ENCODE results near the gene SLC9A9. TPM values are rescaled to one million over a fixed set of nuclear protein-coding genes. Genes with fewer than 3 reads are reported as not detected.

Gene SLC9A9
- total and polyA plus RNA-seq, 4 donors, result 3.3 to 15.0 (median 6.1) TPM

GRCh38 chr3:143479727-143480126 lies 368.5 kb downstream of the SLC9A9 start:
- no peak for DNase-seq (ENCODE audit: low spot score)
- Histone ChIP-seq H3K27me3 (ENCODE audit: control insufficient read depth in 4 of 4, insufficient read depth in 4 of 4, low read length in 3 of 4) (no peaks in the 10 kb centered on the region), H3K4me3 (ENCODE audit: low read depth in 1 of 3, low read length in 3 of 3) (no peak overlapping the region), H3K9ac (ENCODE audit: low read depth in 1 of 2, low read length in 2 of 2) (no peak overlapping the region), H3K4me1 (ENCODE audit: control insufficient read depth in 4 of 4, insufficient read depth in 4 of 4, low read length in 3 of 4) (no peaks in the 10 kb centered on the region), H3K9me3 (ENCODE audit: control insufficient read depth in 4 of 4, low read length in 3 of 4) (no peaks in the 10 kb centered on the region), H3K27ac (ENCODE audit: low read depth in 1 of 2, low read length in 2 of 2) (no peak overlapping the region), H3K36me3 (ENCODE audit: control insufficient read depth in 4 of 4, insufficient read depth in 3 of 4, low read depth in 1 of 4, low read length in 3 of 4) (no peaks in the 10 kb centered on the region)
- WGBS, result 86% methylated on average over 1 of the region's 1 CpG
- no peak for TF ChIP-seq JUND (IDR thresholded peaks at IDR 0.05)
- no peak for TF ChIP-seq EGR1 (IDR thresholded peaks at IDR 0.05; ENCODE audit: low read depth in 2 of 2)
- no peak for TF ChIP-seq TAF1 (conservative IDR thresholded peaks at IDR 0.05)
- TF ChIP-seq SP1 (IDR thresholded peaks at IDR 0.05), result no peak
- no peak for TF ChIP-seq HNF4A (conservative IDR thresholded peaks at IDR 0.05)
- TF ChIP-seq MAX (IDR thresholded peaks at IDR 0.05), result no peak

GRCh38 chr3:143478115-143478693 lies 370.1 kb downstream of the SLC9A9 start:
- Histone ChIP-seq H3K27me3 (ENCODE audit: control insufficient read depth in 4 of 4, insufficient read depth in 4 of 4, low read length in 3 of 4) (no peaks in the 10 kb centered on the region), H3K9ac (ENCODE audit: low read depth in 1 of 2, low read length in 2 of 2) (no peak overlapping the region), H3K4me3 (ENCODE audit: low read depth in 1 of 3, low read length in 3 of 3) (no peak overlapping the region), H3K9me3 (ENCODE audit: control insufficient read depth in 4 of 4, low read length in 3 of 4) (no peaks in the 10 kb centered on the region), H3K36me3 (ENCODE audit: control insufficient read depth in 4 of 4, insufficient read depth in 3 of 4, low read depth in 1 of 4, low read length in 3 of 4) (no peaks in the 10 kb centered on the region), H3K27ac (ENCODE audit: low read depth in 1 of 2, low read length in 2 of 2) (no peak overlapping the region), H3K4me1 (ENCODE audit: control insufficient read depth in 4 of 4, insufficient read depth in 4 of 4, low read length in 3 of 4) (no peaks in the 10 kb centered on the region)
- WGBS, result 67% methylated on average over 3 of the region's 3 CpGs
- no peak for DNase-seq (ENCODE audit: low spot score)
- TF ChIP-seq SP1 (IDR thresholded peaks at IDR 0.05), result no peak
- no peak for TF ChIP-seq HNF4A (conservative IDR thresholded peaks at IDR 0.05)
- no peak for TF ChIP-seq FOXA1 (IDR thresholded peaks at IDR 0.05)
- TF ChIP-seq CTCF (IDR thresholded peaks at IDR 0.05; ENCODE audit: low read depth, low read length, missing input control), result no peak
- TF ChIP-seq JUND (IDR thresholded peaks at IDR 0.05), result no peak
- no peak for TF ChIP-seq ATF3 (IDR thresholded peaks at IDR 0.05)
- no peak for TF ChIP-seq RAD21 (IDR thresholded peaks at IDR 0.05)
- no peak for TF ChIP-seq EGR1 (IDR thresholded peaks at IDR 0.05; ENCODE audit: low read depth in 2 of 2)
- TF ChIP-seq TAF1 (conservative IDR thresholded peaks at IDR 0.05), result no peak
- TF ChIP-seq GABPA (IDR thresholded peaks at IDR 0.05 in 1 of 2, conservative IDR thresholded peaks at IDR 0.05 in 1 of 2), result no peak
- no peak for TF ChIP-seq FOXA2 (IDR thresholded peaks at IDR 0.05)
- TF ChIP-seq ZBTB33 (IDR thresholded peaks at IDR 0.05), result no peak
- no peak for TF ChIP-seq MAX (IDR thresholded peaks at IDR 0.05)
- TF ChIP-seq RXRA (IDR thresholded peaks at IDR 0.05), result no peak
- TF ChIP-seq YY1 (IDR thresholded peaks at IDR 0.05), result no peak
